ENCODE data around the gene PIGV.

The PIGV gene

GRCh38 chr1:26787381-26787705, 407 bp upstream of the PIGV start:
- DNase-seq (ENCODE audit: low read depth), result peak; percentile 48
- no peak for TF ChIP-seq CTCF (conservative IDR thresholded peaks at IDR 0.05; ENCODE audit: low read length)
- peak overlapping the region; percentile 83 for H3K4me3 ChIP-seq (ENCODE audit: low read length)

- TF ChIP-seq CTCF (conservative IDR thresholded peaks at IDR 0.05; ENCODE audit: low read length), result no peak
- DNase-seq (ENCODE audit: low read depth), result no peak
Measured at GRCh38 chr1:26788515-26788785, 700 bp downstream of the PIGV start.

GRCh38 chr1:26788836-26789611, 1.3 kb downstream of the PIGV start:
- TF ChIP-seq CTCF (conservative IDR thresholded peaks at IDR 0.05; ENCODE audit: low read length), result peak; percentile 94
- H3K4me3 ChIP-seq (ENCODE audit: low read length), result peak overlapping the region; percentile 83
- peak; percentile 85 for DNase-seq (ENCODE audit: low read depth)

More at GRCh38 chr1:26788515-26788785, 700 bp downstream of the PIGV start:
- H3K4me3 ChIP-seq (ENCODE audit: low read length), result peak overlapping the region; percentile 83

- no peak overlapping the region for H3K4me3 ChIP-seq (ENCODE audit: low read length)
- no peak for TF ChIP-seq CTCF (conservative IDR thresholded peaks at IDR 0.05; ENCODE audit: low read length)
- DNase-seq (ENCODE audit: low read depth), result no peak
Measured at GRCh38 chr1:26789612-26789865, 1.8 kb downstream of the PIGV start.

- no peak for TF ChIP-seq CTCF (conservative IDR thresholded peaks at IDR 0.05; ENCODE audit: low read length)
- DNase-seq (ENCODE audit: low read depth), result no peak
- no peak overlapping the region for H3K4me3 ChIP-seq (ENCODE audit: low read length)
Measured at GRCh38 chr1:26789931-26790330, 2.2 kb downstream of the PIGV start.

- peak; percentile 22 for DNase-seq (ENCODE audit: low read depth)
- H3K4me3 ChIP-seq (ENCODE audit: low read length), result no peak overlapping the region
- no peak for TF ChIP-seq CTCF (conservative IDR thresholded peaks at IDR 0.05; ENCODE audit: low read length)
Measured at GRCh38 chr1:26790551-26790953, 2.8 kb downstream of the PIGV start.

GRCh38 chr1:26791148-26791547, 3.4 kb downstream of the PIGV start:
- H3K4me3 ChIP-seq (ENCODE audit: low read length), result no peak overlapping the region
- DNase-seq (ENCODE audit: low read depth), result no peak
- no peak for TF ChIP-seq CTCF (conservative IDR thresholded peaks at IDR 0.05; ENCODE audit: low read length)
